Measurements from ENCODE around the gene MTMR2.

The MTMR2 gene

DNA sequence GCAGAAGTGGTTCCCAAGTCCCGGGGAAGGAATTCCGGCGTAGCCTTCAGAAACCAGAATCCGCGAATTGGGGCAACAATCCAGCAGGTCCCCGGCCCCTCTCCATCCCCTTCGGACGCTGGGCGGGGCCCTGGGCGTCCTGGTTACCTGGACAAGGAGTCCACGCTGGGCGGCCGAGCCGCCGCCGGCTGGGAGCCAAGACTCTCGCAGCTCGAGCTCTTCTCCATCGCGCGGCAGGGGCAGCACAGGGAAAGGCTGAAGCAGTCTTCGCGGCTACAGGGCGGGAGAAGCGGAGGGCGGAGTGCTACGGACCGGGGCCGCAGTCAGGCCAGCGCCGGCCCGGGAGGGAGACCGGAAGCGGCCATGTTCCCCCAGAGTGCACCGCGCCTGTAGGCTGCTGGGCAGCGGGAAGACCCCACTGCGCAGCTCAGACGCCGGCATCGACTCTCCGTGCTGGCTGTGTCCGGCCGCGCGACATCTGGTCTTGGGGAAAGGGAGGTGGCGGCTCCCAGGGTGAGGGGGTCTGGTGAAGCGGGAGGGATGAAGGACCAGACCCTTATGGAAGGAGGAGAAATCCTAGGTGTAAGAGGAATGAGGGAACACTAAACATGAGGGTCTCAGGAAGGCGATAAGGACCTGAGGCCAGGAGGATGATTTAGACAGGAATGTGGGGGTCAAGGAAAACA, at the start of gene MTMR2:
Gene MTMR2 (minus strand): TSS at position 380 of the 686 bp plus-strand sequence. CDS start 153 bp downstream, at position 227.
- peak in 1 of 2 donors; percentile 69 for DNase-seq

DNA sequence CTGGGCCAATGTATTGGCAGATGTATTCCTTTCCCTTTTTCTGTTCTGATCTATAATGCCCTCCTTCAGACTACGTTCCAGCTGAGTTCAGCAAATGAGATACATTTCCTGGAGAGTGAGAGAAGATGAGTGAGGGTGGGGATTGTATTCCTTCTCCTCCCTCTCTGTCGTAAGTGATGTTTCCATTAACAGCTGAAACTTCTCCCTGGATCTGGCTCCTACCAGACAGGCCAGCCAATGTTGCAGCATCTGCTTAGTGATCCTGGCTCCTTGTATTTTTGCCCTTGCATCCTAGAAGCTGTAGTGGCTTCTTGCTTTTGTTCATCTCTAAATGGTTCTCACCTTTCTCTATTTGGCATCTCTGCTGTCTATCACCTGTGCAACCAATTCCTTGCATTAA, 48.2 kb upstream of the MTMR2 start:
- no peak for DNase-seq

DNA sequence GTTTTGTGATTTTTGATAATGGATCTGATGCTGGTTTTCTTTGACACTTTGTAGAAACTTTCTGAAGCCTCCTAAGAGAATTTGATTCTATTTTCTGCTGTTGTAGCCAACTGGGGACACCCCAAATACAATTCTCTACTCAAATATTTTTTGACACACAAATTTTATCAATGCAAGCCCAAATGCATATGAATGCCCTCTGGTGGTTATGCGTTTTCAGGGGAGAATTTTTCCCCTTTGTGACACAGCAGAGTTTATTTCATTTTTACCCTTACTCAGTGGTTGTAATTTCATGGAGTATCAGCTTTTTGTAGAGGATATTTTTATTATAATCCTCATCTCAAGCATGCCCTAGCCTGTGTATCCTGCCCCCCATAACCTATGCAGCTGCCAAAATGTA, 44.7 kb upstream of the MTMR2 start:
- DNase-seq, result no peak

DNA sequence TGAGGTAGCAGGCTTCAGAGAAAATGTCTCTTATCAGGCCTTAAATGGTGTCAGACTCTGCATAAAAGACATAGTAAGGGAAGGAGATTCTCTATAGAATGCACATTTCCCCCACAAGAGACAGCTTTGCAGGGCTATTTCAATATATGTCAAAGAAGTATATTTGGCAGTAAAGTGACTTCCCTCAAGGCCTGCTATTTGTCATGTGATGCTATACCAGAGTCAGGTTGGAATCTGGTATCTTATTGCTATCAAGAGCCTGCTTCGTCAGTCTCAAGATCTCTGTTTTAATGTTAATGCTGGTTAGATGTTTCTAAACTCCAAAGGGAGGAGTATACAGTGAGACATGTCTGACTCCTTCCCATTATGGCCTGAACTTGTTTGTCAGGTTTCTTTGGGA, 40.4 kb upstream of the MTMR2 start:
- DNase-seq, result no peak

DNA sequence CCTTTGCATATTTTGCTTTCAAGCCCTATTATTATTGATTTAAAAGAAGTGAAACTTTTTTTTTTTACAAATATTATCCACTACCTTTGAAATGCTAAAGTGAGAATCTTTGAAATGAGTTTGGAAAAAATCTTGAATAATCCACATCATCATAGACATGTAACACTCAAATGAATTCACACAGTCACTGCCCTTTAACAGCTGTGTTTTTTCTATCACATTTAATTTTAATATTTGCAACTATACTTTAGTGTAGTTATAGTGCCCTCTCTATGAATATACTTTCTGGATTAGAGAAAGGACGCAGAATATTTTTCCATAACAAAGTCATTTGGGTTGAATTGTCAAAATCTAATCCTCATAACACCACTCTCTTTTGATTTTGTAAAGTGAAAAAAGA, 37.9 kb upstream of the MTMR2 start:
- no peak for DNase-seq

GRCh38 chr11:95950905-95951304, 27.0 kb upstream of the MTMR2 start:
- no peak for DNase-seq

- no peak for DNase-seq
Measured at GRCh38 chr11:95948637-95949036, 24.7 kb upstream of the MTMR2 start.

DNA sequence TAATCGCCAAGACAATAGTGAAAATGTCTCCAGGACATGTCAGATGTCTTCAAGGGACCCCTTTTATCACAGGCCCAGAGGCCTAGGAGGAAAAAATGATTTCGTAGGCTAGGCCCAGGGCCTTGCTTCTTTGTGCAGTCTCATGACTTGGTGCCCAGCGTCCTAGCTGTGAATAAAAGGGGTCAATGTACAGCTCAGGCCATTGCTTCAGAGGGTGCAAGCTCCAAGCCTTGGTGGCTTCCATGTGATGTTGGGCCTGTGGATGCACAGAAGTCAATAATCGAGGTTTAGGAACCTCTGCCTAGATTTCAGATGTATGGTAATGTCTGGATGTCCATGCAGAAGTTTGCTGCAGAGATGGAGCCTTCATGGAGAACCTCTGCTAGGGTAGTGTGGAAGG, 20.7 kb upstream of the MTMR2 start:
- no peak for DNase-seq

DNA sequence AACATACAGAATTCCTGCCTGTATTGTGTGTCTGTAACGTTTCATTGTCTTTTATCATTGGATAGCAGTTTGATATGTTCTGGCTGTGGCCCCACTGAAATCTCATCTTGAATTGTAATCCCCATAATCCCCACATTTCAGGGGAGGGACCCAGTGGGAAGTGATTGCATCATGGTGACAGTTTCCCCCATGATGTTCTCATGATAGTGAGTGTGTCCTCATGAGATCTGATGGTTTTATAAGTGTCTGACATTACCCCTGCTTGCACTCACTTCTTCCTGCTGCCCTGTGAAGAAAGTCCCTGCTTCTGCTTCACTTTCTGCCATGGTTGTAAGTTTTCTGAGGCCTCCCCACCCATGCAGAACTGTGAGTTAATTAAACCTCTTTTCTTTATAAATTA, 19.6 kb upstream of the MTMR2 start:
- DNase-seq, result no peak

- DNase-seq, result no peak
Measured at GRCh38 chr11:95939091-95939490, 15.2 kb upstream of the MTMR2 start.

DNA sequence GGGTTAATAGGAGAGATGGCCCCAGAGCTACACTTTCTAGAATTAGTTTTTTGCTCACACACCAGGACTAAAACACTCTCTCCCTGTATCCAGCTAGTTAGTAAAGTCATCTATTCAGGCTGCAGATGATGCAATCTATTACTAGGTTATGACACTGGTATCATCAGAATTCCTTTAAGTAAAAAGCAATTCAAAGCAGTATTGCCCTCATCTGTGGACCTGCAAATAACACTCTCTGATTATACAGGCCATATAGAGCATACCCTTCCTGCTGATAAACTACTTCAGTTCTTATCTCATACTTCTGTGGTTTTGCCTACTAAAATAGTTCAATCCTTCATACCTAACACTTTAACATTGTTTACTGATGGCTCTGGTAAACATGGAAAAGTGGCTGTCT, 13.5 kb upstream of the MTMR2 start:
- DNase-seq, result no peak

GRCh38 chr11:95933594-95933993, 9.7 kb upstream of the MTMR2 start:
- no peak for DNase-seq

GRCh38 chr11:95931916-95932315, 8.0 kb upstream of the MTMR2 start:
- no peak for DNase-seq

- DNase-seq, result no peak
Measured at GRCh38 chr11:95930948-95931347, 7.0 kb upstream of the MTMR2 start.

DNA sequence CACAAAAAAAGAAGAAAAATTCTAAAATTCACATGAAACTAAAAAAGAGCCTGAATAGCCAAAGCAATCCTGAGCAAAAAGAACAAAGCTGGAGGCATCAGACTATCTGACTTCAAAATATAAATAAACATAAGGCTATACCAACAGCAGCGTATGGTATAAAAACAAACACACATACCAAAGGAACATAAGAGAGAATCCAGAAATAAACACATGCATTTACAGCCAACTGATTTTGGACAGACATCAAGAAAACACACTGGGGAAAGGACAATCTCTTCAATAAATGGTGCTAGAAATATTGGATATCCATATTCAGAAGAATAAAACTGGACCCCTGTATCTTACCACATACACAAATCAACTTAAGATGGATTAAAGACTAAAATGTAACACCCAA, 2.8 kb upstream of the MTMR2 start:
- no peak for DNase-seq

GRCh38 chr11:95925011-95925410, 1.1 kb upstream of the MTMR2 start:
- DNase-seq, result no peak

- no peak for DNase-seq
Measured at GRCh38 chr11:95924414-95924760, 480 bp upstream of the MTMR2 start.

DNA sequence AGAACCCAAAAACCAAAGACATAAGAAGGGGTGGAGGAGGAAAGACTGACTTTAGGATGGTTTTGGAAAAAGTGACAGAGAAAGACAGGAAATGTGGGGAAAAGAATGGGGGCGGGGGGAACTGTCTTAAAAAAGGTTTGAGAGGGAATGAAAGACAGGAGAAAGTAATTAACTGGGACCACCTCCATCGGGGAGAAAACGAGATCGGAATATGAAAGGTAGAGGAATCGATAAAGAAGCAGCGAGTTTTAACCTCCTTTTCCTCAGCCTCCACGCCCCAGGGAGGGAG, 524 bp downstream of the MTMR2 start:
- no peak for DNase-seq

DNA sequence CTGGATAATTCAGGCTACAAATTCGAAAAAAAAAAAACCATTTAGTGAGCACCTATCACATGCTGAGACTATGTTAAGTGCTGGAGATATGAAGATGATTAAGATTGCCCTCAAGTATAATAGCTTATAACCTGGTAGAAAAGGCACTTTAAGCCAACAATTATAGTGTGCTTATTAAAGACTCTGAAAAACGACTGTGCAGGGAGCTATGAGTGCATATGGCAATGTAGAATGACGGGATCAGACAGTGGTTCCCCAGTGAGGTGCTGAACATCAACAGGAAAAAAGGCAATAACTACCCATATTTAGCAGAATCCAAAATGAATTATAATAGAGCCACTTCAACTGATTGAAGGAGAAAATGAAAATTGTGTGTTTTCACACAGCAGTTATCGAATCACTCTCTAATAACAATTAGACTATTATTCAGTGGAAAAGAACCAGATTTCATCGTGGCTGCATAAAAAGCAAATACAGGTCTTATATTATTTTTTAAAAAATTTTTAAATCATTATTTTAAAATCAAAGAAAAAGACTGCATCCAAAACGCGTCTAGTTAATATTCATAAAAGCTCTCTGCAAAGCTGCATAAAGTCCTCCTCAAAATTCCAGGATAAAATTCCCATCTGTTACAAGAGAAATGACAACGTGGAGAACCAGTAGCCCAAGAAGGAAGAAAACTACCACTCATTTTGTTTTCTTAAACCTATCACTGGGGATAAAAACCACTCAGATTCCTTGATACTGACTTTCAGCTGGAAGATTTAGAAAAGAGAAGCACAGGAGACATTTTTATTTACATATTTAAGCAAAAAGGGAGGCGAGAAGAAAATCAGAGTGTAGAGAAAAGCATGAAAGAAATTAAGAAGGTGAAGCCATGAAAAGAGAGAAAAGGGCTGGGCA, 1.1 kb downstream of the MTMR2 start:
- no peak for DNase-seq

DNA sequence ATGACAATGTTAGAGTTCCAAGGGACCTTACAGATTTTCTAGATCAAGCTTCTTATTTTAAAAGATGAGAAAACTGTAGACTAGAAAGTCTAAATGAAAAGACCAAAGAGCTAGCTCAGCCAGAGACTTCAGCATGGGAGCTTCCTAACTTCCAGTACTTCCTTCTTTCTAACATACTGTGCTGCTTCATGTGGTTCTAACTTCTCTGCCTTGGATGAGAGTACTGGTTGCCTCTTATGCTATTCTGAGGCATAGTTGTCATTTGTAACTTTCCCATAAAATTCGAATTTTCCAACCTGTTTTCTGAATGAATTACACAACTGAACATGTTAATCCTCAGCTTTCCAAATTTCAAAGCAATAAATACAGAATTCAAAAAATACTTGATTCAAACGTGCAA, 1.8 kb downstream of the MTMR2 start:
- DNase-seq, result peak in 1 of 2 donors; percentile 14

DNA sequence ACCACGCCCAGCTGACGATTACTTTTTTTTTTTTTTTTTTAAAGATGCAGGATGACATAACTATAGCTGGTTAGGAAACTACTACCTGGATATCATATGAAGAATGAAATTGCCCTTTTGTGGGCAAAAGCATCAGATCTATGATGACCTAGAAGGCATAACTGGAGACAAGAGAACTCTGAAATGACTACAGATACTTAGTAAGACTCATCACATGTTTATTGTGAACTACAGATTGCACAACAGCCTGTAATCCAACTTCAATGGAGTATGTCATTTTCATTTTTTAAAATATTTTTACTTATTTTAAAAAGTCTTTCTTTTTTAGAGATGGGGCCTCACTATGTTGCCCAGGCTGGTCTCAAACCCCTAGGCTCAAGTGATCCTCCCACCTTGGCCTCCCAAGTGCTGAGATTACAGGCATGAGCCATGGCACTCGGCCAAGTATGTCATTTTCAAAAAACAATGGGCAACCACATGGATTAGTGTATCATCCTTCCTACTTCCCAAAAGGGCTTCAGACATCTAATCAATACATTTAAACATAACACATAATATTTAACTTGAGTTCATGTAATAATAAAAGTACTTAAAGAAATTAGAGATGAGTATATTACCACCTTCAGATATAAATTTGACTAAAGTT, 3.3 kb downstream of the MTMR2 start:
- DNase-seq, result no peak

GRCh38 chr11:95919514-95919913, 4.4 kb downstream of the MTMR2 start:
- DNase-seq, result no peak

GRCh38 chr11:95918720-95919119, 5.2 kb downstream of the MTMR2 start:
- DNase-seq, result no peak

DNA sequence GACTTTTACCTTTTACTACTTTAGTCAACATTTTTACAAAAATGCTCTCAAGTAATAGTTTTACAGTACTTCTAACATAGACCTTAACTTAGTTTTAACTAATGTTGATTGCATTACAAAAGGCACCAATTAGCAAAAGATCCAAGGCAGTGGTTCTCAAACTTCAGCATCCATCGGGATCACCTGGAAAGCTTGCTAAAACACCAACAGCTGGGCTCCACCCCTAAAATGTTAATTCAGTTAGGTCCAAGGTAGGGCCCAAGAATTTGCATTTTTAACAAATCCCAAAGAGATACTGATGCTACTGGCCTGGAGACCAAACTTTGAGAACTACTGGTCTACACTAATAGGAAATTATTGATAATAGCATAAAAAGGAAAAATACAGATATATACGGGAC, 5.9 kb downstream of the MTMR2 start:
- no peak for DNase-seq

Measured in bone marrow (tissue), 2 donors.